GM19467 (cell line): ENCODE results near the gene RFC1.

Experiments
- ATAC-seq: cut with Tn5 transposase; IDR thresholded peaks from one replicate; pipeline ENCODE4 v1.9.1; 2021; ENCODE audit warnings: mild to moderate bottlenecking, moderate library complexity; ENCODE audit not compliant: unreplicated experiment

RFC1 gene

GRCh38 chr4:39243462-39243861 is 122.7 kb downstream of the RFC1 start:
- ATAC-seq, result no peak
